LNCAP (cell line): ENCODE results near the gene ADTRP.

ENCODE experiments used
- TF ChIP-seq, protein P1 (sequence below): fragments of 450-650 bp; IDR thresholded peaks from 2 replicates; pipeline ENCODE4 v1.5.1; 2017; ENCODE audit warnings: mild to moderate bottlenecking

ADTRP gene

DNA sequence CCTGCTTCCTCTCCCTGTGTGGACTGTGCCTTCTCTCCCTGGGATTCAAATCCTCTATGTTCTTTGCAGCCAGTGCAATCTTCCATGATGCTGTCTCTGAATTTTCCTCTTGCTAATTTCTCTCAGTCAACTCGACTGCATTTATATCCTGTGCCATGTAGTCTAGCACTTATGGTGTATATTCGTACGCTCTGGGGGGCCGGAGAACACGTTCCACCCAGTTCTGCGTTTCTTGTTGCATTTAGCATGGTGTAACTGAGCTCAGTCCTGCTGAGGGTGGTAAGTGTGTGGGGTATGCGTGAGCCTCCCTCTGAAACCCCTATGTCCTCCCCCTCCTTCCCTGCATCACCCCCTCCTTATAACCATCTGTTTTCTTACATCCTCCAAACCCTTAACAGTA is 42.0 kb downstream of the ADTRP start:
- TF ChIP-seq, protein P1, sequence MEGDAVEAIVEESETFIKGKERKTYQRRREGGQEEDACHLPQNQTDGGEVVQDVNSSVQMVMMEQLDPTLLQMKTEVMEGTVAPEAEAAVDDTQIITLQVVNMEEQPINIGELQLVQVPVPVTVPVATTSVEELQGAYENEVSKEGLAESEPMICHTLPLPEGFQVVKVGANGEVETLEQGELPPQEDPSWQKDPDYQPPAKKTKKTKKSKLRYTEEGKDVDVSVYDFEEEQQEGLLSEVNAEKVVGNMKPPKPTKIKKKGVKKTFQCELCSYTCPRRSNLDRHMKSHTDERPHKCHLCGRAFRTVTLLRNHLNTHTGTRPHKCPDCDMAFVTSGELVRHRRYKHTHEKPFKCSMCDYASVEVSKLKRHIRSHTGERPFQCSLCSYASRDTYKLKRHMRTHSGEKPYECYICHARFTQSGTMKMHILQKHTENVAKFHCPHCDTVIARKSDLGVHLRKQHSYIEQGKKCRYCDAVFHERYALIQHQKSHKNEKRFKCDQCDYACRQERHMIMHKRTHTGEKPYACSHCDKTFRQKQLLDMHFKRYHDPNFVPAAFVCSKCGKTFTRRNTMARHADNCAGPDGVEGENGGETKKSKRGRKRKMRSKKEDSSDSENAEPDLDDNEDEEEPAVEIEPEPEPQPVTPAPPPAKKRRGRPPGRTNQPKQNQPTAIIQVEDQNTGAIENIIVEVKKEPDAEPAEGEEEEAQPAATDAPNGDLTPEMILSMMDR = no peak

DNA sequence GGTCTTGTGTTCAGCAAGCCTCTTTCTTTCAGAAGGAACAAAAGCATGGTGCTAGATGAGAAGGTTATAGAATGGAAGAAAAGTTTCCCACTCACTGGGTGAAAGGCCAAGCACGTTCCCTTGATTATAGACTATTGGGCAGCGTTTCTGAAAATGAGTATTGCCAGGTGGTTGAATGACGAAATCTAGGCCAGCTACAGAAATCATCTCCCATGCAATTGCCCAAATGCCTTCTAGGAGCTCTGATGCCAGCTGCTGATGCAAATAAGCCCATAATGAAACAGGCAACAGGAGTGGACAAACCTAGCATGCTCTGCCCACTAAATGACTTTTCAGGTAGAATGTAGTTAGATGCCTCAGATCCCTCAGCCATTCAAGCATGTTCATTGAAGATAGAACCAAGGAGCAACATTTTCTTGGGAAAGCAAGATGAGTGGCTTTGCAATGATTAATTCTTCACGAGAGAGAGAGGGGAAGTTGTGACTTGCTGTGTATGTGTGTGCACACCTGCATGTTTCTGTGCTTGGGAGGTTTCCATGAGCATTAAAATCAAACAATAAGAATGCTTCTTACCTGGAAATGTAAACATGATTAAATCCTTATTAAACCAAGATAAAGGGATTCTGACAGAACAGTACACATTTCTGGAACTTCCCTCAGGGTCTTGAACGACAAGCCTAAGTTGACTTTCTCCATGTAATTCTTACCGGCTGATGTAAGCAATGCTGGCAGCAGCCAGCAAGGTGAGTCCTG is 43.6 kb downstream of the ADTRP start:
- TF ChIP-seq, protein P1 = no peak

DNA sequence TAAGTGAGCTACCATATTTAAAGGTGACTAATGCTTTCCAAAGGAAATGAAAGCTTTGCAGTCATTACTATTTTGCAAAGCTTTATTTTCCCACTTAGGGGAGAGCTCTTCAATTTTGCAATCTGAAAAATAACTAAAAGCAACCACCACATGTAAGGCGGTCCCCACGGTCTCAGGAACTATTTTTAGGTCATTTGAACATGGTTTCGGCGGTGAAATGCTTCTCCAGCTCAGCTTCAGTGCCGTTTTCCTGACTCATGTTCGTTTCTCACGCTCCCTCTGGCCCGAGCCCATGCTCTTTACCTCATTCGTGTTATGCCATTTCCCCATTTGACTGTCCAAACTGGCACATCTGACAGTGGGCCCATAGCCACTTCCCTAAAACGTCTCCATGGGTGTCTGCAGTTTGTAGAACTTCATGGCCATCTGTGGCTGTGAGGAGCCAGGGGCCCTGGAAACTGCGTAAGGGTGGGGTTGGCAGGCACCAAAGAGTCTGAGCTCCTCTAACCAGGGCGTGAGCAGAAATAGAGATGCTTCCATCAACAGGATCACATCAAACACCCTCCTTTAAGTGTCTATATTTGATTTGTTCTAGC is 46.5 kb downstream of the ADTRP start:
- TF ChIP-seq, protein P1 = no peak

DNA sequence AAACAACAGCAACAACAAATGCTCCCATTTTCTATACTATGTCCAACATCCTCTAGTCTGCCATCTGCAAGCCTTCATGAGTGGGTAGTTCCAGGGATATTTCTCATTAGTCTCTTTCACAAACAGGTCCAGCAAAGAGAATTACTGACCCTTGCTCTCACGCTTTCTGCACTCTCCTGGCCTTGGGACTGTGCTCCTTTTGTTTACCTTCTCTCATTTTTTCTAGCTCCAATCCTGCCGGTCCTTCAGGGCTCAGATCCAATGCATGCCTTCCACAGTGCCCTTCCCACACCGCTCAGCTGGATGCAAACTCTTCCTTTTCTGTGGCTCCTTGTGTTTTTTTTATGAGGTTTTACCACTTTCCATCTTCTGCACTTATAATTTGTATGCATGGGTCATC is 47.2 kb downstream of the ADTRP start:
- TF ChIP-seq, protein P1 = no peak

DNA sequence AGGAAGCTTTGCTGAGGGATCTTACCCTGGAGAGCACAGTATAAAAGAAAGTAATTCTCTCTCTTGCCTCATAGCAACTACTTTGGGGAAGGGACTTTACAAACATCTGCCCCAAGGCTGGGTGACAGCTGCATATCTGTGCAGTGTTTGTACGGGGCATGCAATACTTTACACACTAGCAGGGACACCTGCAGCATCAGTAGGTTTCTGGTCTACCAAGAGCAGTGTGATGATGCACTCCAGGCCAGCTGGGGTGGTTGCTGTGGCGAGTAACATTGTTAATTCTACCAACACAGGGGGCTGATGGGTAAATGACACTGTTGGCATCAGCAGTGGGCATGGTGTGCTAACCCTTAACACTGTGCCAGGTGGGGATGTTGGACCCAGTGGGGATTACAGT is 48.0 kb downstream of the ADTRP start:
- TF ChIP-seq, protein P1 = no peak

DNA sequence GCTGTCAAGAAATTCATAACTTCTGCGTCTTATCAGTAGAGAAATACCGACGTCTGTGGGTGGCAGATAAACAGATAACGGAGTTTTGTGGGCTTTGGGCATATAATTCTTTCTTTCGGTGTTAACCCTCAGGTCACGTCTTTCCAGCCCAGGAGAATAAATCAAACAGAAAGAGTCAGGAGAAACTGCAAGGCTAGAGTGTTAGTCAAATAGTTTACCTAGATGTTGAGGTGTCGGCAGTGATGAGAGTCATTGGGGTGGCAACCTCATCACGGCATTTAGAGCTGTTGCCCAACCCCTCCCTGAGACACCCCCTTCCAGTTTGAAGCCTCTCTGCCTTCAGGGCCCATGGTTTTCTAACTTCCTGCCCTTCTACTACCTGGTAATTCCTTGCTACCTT is 49.5 kb downstream of the ADTRP start:
- TF ChIP-seq, protein P1 = no peak

DNA sequence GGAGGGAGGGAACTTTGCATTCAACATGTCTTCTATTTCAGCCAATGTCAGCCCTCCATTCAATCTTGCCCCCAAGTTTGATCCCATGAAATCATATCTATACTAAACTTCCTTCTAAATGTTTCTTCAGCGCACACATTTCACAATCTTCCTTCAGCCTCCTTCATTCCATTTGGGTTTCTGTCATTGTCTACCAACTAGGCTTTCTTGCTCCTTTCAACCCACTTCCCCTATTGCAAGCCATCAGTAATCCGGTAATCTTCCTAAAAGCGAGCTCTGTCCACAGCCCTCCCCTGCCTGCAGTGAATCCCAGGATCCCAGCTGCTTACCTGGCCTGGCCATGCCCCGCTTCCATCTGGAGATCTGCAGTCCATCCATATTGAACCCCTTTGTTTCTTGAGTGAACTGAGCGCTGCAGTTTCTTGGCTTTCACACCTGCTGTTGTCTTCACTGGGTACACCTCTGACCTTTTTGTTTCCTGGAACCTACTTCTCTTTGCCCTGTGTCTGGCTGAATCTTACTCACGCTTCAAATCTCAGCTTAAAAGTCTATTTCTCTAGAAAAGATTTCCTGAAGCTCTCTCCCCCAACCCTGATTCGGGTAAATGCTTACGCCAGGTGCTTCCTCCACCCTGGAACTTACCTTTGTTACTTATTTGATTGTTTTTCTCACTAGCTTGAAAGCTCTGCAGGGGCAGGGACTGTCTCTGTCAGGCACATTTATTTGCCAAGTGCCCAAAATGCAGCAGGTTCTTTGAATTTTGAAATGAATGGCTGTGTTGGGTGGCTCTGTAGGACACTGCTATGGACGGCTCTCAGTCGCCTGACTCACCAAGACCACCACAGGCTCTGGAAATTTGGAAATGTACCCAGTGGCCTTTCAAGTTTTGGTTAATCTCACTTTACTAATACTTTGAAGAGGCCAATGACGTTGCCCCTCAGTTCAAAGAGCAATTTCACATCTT is 50.3 kb downstream of the ADTRP start:
- TF ChIP-seq, protein P1 = no peak
